Thymus (tissue), 11 donors: ENCODE results near the gene TIPIN. TPM values are rescaled to one million over a fixed set of nuclear protein-coding genes. Genes with fewer than 3 reads are reported as not detected.

ENCODE experiments used
- DNase-seq, 9 donors: peaks; one replicate each; pipeline ENCODE4 v3.0.0-alpha.2; 2013; ENCODE audit warnings: low spot score in 9 of 9, low read depth in 6 of 9, missing footprints in 1 of 9
- H3K27ac ChIP-seq, 2 donors: one replicate each; pipeline ENCODE4 v1.5.1; 2013; ENCODE audit warnings: control low read depth in 1 of 2, low read depth in 1 of 2, low read length in 1 of 2, mild to moderate bottlenecking in 1 of 2, moderate library complexity in 1 of 2
- H3K27me3 ChIP-seq, 2 donors: one replicate each; pipeline ENCODE4 v1.5.1; 2013; ENCODE audit warnings: low read length in 1 of 2; ENCODE audit not compliant: control insufficient read depth in 2 of 2, insufficient read depth in 1 of 2
- H3K36me3 ChIP-seq, 2 donors: one replicate each; pipeline ENCODE4 v1.5.1; 2013; ENCODE audit warnings: low read length in 1 of 2, mild to moderate bottlenecking in 1 of 2, moderate library complexity in 1 of 2; ENCODE audit not compliant: control insufficient read depth in 2 of 2, insufficient read depth in 2 of 2
- H3K4me1 ChIP-seq, 2 donors: one replicate each; pipeline ENCODE4 v1.5.1; 2013; ENCODE audit warnings: low read length in 2 of 2; ENCODE audit not compliant: control insufficient read depth in 2 of 2, insufficient read depth in 2 of 2
- H3K4me3 ChIP-seq, 2 donors: one replicate each; pipeline ENCODE4 v1.5.1; 2013; ENCODE audit warnings: low read length in 2 of 2, control low read depth in 1 of 2, mild to moderate bottlenecking in 1 of 2
- H3K9me3 ChIP-seq, 2 donors: one replicate each; pipeline ENCODE4 v1.5.1; 2013; ENCODE audit warnings: low read length in 1 of 2, mild to moderate bottlenecking in 1 of 2; ENCODE audit not compliant: control insufficient read depth in 2 of 2, insufficient read depth in 1 of 2
- WGBS: extraction: QIAGEN DNeasy Blood & Tissue Kit; methylation state at CpG from one replicate; pipeline ENCODE4 v1.1.7; 2013; 5-methylcytosine and 5-hydroxymethylcytosine counted together
- polyA plus RNA-seq: library from polyadenylated mRNA; stranded (reverse); fragments of 200-250 nt; gene quantifications from one replicate; pipeline ENCODE4 v1.2.3, GENCODE V29; 2013
- total RNA-seq: library from RNA; stranded (reverse); fragments of 120-200 nt; gene quantifications from one replicate; pipeline ENCODE4 v1.2.4, GENCODE V29; 2013
- donor health status: healthy.

TIPIN gene
- total and polyA plus RNA-seq, 2 donors = 6.2 to 15.1 TPM

DNA sequence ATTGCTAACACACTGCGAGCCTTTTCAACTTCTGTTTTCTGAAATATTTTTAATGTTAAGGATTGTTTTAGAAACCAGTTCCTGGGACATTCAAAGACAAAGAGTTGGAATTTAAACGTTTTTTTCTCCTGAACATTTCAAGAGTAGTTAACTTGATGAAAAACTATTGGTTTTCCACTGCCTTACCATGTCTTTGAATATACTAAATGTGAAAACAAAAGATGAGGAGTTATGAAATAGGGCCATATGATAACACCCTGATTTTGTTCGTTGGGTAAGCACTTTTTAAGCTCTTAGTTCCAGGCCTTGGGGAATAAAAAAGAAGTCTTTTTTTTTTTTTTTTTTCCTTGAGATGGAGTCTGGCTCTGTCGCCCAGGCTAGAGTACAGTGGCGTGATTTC is 60.3 kb downstream of the TIPIN start:
- H3K36me3 ChIP-seq = peaks cover 12 to 17% of the 10 kb centered on the region in 2 donors
- no peak overlapping the region for H3K4me3 ChIP-seq
- no peaks in the 10 kb centered on the region for H3K27me3 ChIP-seq
- DNase-seq = no peak
- no peak overlapping the region for H3K27ac ChIP-seq
- WGBS = 86% methylated on average over 5 of the region's 5 CpGs
- no peaks in the 10 kb centered on the region for H3K9me3 ChIP-seq
- H3K4me1 ChIP-seq = peaks cover 16 to 30% of the 10 kb centered on the region in 2 donors

DNA sequence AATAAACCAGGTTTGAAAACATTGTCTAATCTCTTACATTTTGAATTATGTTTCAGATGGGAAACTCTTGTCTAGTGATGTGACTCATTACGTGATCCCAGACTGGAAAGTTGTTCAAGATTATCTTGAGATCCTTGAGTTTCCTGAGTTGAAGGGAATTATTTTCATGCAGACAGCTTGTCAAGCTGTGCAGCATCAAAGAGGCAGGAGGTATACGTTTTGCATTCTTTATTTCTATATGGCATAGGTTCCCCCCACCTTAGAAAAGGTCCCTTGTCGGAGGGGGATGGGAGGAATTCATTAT is 61.6 kb downstream of the TIPIN start:
- peak in 3 of 9 donors; percentile 9 to 25 (median 15) for DNase-seq
- 51% methylated on average over 3 of the region's 3 CpGs for WGBS
- Histone ChIP-seq H3K9me3 (no peaks in the 10 kb centered on the region), H3K27ac (peak overlapping the region in 1 of 2 donors; percentile 92), H3K4me1 (peaks cover 16 to 30% of the 10 kb centered on the region in 2 donors), H3K4me3 (peak overlapping the region; percentile 19 to 64), H3K36me3 (peaks cover 9 to 14% of the 10 kb centered on the region in 2 donors), H3K27me3 (no peaks in the 10 kb centered on the region)

- no peaks in the 10 kb centered on the region for H3K27me3 ChIP-seq
- no peaks in the 10 kb centered on the region for H3K9me3 ChIP-seq
- H3K4me3 ChIP-seq = peak overlapping the region; percentile 64 to 70
- WGBS = 12% methylated on average over 16 of the region's 16 CpGs
- peaks cover 16 to 30% of the 10 kb centered on the region in 2 donors for H3K4me1 ChIP-seq
- DNase-seq = peak in 8 of 9 donors; percentile 27 to 78 (median 40)
- peaks cover 9 to 11% of the 10 kb centered on the region in 2 donors for H3K36me3 ChIP-seq
- peak overlapping the region; percentile 85 to 92 for H3K27ac ChIP-seq
These were observed 62.1 kb downstream of the TIPIN start for GRCh38 chr15:66294157-66294931.

DNA sequence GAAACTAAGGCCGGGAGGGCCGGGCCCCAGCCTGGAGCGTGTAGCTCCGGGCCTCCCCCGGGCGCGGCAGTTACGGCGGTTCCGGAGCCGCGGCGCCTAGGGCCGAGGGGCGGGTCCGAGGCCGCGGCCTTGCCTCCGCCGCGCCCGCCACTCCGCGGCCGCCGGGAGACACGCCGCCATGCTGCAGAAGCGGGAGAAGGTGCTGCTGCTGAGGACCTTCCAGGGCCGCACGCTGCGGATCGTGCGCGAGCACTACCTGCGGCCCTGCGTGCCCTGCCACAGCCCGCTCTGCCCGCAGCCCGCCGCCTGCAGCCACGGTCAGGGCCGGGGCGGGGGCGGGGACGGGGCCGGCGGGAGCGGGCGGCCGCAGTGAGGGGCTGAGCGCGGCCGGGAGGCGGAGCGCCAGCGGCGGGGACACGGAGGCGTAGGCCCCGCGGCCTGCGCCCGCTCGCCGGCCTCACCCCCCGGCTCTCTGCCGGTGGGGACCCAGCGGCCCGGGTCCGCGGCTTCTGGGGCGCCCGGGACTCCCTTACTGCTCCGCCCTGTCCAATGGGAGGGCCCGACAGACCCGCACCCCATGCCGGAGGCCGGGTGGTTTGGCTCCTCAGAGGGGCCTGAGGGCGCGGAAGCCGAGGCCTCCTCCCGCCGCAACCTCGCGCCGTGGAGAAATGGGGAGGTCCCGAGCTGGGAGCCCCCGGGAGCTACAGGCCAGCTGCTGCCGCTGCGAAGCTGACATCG is 62.9 kb downstream of the TIPIN start, which contains the start of gene DIS3L:
DIS3L (plus strand) TSS at position 150 of the 738 bp plus-strand sequence; CDS start at position 179, 29 bp downstream.
- Histone ChIP-seq H3K27me3 (no peaks in the 10 kb centered on the region), H3K27ac (peak within 1 kb of the TSS; percentile 85 to 92), H3K4me3 (peak within 1 kb of the TSS; percentile 69 to 70), H3K4me1 (peaks cover 16 to 30% of the 10 kb centered on the region in 2 donors), H3K36me3 (peaks cover 4% of the 10 kb centered on the region in 2 donors), H3K9me3 (no peaks in the 10 kb centered on the region)
- DNase-seq = peak in 8 of 9 donors; percentile 28 to 72 (median 46)
- under 1% methylated on average over 92 of the region's 92 CpGs for WGBS

DNA sequence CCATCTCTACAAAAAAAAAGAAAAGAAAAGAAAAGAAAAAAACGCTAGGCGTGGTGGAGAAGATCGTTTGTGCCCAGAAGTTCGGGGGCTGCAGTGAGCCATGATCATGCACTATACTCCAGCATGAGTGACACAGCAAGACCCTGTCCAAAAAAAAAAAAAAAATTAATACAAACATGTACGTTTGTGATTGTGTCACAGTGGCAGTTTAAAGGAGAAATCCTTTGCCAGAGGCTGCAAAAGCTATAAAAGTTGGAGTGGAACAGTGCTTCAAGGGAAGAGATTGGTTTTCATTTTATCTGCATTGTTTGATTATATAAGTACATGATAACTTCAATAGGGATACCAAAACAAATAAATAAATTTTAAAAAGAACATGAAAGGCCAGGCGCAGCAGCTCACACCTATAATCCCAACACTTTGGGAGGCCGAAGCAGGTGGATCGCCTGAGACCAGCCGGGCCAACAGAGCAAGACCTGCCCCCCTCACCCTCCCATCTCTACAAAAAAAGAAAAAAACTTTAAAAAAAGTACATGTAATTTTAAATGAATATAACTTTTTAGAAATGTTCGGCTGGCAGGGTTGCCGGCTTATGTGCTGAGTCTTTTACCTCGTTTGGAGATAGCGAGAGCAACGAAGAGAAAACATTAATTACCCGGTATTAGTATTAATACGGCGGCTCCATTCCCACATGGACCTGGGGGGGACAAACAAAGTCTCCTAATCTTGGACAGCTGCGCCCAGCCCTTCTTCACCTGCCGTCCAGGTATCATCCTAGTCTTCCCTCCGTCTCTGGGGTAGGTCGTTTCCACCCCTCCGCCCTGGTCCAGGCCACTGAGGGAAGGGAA is 63.7 kb downstream of the TIPIN start:
- Histone ChIP-seq H3K27ac (peak overlapping the region; percentile 83 to 85), H3K4me3 (peak overlapping the region; percentile 69 to 70), H3K9me3 (no peaks in the 10 kb centered on the region), H3K4me1 (peaks cover 16 to 30% of the 10 kb centered on the region in 2 donors), H3K36me3 (peaks cover 2 to 3% of the 10 kb centered on the region in 2 donors), H3K27me3 (no peaks in the 10 kb centered on the region)
- DNase-seq = peak in 1 of 9 donors; percentile 24
- WGBS = 15% methylated on average over 22 of the region's 22 CpGs

DNA sequence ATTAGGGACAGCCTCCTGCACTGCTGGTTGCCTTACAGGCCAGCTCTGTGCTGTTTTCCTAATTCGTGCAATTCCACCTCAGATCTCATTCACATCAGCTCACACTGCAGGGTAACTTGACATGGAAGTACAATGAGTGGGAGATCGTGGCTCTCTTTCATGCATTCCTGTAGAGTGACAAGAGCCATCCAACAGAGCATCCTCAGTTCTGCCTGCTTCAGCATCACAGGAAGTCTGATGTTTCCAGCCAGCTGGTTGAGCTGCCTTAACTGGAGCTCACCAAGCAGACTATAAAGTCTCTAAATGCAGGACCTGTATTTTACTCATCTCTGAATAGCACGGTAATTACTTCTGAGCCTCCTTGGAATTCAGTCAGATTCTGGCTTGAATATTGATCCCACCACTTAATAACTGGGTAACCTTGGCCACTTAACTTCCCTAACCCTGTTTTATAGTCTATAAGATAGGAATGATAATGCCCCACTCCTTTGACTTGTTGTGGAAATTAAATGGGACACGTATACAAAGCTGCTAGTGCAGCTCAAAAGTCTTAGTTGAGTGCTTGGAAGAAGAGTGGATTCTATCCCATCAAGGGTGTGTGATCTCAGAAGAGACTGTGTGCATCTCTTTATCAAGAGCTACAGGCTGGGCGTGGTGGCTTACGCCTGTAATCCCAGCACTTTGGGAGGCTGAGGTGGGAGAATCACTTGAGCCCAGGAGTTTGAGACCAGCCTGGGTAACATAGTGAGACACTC is 64.5 kb downstream of the TIPIN start:
- 92% methylated on average over 6 of the region's 6 CpGs for WGBS
- Histone ChIP-seq H3K4me3 (peak overlapping the region in 1 of 2 donors; percentile 70), H3K4me1 (peaks cover 16 to 30% of the 10 kb centered on the region in 2 donors), H3K27ac (no peak overlapping the region), H3K27me3 (no peaks in the 10 kb centered on the region), H3K9me3 (no peaks in the 10 kb centered on the region), H3K36me3 (no peaks in the 10 kb centered on the region)
- peak in 1 of 9 donors; percentile 29 for DNase-seq

- no peaks in the 10 kb centered on the region for H3K9me3 ChIP-seq
These were observed 66.0 kb downstream of the TIPIN start for GRCh38 chr15:66290518-66290917.

DNA sequence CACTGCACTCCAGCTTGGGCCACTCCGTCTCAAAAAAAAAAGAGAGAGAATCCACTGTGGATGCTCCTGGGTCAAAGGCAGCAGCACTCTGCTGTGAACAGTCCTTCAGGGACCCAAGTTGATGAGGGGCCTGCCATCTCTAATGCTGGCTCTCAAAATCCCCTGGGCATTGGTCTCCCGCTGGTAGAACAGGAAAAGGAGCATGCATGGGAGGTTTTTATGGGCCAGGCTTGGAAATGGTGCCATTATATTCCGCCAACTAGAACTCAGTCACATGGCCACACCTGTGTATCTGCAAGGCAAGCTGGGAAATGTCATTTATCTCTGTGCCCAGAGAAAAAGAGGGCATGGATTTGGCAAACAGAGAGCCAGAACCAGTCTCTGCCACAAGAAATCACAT is 66.5 kb downstream of the TIPIN start:
- WGBS = 98% methylated on average over 3 of the region's 3 CpGs
- H3K27ac ChIP-seq = no peak overlapping the region
- DNase-seq = no peak
- H3K4me1 ChIP-seq = peaks cover 14 to 28% of the 10 kb centered on the region in 2 donors
- H3K36me3 ChIP-seq = no peaks in the 10 kb centered on the region
- no peak overlapping the region for H3K4me3 ChIP-seq
- no peaks in the 10 kb centered on the region for H3K9me3 ChIP-seq
- H3K27me3 ChIP-seq = no peaks in the 10 kb centered on the region

More at GRCh38 chr15:66290518-66290917, 66.0 kb downstream of the TIPIN start:
- DNase-seq = no peak
- Histone ChIP-seq H3K27ac (no peak overlapping the region), H3K27me3 (no peaks in the 10 kb centered on the region), H3K36me3 (no peaks in the 10 kb centered on the region), H3K4me3 (no peak overlapping the region), H3K4me1 (peaks cover 16 to 30% of the 10 kb centered on the region in 2 donors)
